Measurements from ENCODE around the gene YARS1. TPM values are rescaled to one million over a fixed set of nuclear protein-coding genes. Genes with fewer than 3 reads are reported as not detected.

YARS1 gene
- polyA plus RNA-seq, 1 donor (not counting 4 experiments of a cell fraction or from before 2014, with no cell fraction given) = 68.4 TPM

DNA sequence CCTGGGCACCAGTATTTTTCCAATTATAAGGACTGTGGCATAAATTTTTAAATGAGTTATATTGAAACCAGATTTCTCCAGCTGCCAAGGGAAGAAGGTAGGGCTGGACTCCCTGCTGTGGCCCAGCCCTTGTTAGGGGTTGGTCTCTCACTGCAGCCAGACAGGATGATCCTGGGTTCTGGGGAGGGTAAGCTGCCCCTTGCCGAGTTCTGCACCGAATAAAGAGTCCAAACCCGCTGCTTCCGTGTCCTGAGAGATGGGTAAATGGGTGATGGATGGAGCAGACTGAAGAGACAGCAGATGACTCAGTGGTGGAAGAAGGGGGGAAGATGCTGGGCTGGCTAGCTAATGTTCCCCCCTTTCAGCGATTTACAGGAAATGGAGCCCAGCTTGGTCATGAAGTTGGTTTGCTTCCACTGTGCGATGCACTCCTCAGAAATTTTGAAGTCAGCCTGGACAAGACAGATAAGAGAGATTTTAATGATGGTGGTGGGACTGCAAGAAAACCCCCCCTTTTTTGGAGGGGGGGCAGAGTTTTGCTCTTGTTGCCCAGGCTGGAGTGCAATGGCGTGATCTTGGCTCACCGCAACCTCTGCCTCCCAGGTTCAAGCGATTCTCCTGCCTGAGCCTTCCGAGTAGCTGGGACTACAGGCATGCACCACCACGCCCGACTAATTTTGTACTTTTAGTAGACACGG is 41.4 kb downstream of the YARS1 start:
- peak; percentile 20 for FAIRE-seq
- no peak overlapping the region for H3K4me2 ChIP-seq (ENCODE audit: control insufficient read depth, extremely low read depth, insufficient read depth, low read depth, low read length)
- dilution Hi-C loops (cut with MboI; ENCODE audit: extremely low pct_ligation_motif_present, low sequenced_read_pairs) = no loop called here

DNA sequence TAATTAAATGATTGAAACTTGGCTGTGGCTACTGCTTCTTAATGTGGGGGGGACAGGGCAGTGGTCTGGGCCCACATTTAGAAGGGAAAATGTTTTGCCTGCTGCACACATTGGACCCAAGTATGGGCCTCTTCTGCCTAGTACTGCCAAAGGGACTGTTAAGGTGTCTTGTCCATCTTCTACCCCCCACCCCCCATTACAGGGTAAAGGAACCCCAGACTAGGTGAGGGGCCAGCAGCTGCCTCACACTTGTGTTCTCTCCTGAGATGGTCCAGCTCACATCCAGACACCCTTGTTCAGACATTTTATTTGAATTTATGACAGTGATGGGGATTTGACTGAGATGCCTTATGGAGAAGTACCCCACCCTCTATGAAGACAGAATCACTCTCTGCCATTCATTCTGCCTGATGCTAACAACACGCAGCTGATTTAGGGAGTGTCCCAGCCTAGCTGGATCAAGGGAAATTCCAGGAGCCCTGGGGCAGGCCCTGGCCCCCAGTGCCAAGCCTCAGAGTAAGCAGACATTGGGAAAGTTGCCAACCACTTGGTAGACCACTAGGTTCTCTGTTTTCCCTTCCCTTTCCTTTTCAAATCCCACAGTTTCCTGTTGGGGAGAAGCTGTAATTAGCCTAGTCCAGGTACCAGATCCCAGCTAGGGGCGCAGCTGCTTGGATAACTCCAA is 42.1 kb downstream of the YARS1 start:
- H3K4me1 ChIP-seq (ENCODE audit: control insufficient read depth, extremely low read depth, insufficient read depth, low read length) = peaks cover 20% of the 10 kb centered on the region
- FAIRE-seq (peak; percentile 70), DNase-seq (ENCODE audit: low read depth, low spot score) (no peak)
- H3K4me3 ChIP-seq (ENCODE audit: control insufficient read depth in 2 of 3, extremely low read depth in 1 of 3, insufficient read depth in 2 of 3, low read depth in 1 of 3, low read length in 3 of 3) = no peak overlapping the region
- H3K9me1 ChIP-seq (ENCODE audit: control insufficient read depth, extremely low read depth, insufficient read depth, low read length) = peaks cover 3% of the 10 kb centered on the region
- peaks cover 38 to 40% of the 10 kb centered on the region in 2 experiments for H3K36me3 ChIP-seq (ENCODE audit: control insufficient read depth in 2 of 2, extremely low read depth in 1 of 2, insufficient read depth in 2 of 2, low read length in 2 of 2)
- H2AFZ ChIP-seq (ENCODE audit: control insufficient read depth, low read length) = no peak overlapping the region
- no peak overlapping the region for H3K4me2 ChIP-seq (ENCODE audit: control insufficient read depth, extremely low read depth, insufficient read depth, low read depth, low read length)
- dilution Hi-C loops (cut with MboI; ENCODE audit: extremely low pct_ligation_motif_present, low sequenced_read_pairs) = no loop called here
- H3K9ac ChIP-seq (ENCODE audit: control insufficient read depth, extremely low read depth, insufficient read depth, low read length) = peak overlapping the region; percentile 4
- H3K27me3 ChIP-seq (ENCODE audit: control insufficient read depth, extremely low read depth, insufficient read depth, low read length) = no peaks in the 10 kb centered on the region
- TF ChIP-seq, protein P1, sequence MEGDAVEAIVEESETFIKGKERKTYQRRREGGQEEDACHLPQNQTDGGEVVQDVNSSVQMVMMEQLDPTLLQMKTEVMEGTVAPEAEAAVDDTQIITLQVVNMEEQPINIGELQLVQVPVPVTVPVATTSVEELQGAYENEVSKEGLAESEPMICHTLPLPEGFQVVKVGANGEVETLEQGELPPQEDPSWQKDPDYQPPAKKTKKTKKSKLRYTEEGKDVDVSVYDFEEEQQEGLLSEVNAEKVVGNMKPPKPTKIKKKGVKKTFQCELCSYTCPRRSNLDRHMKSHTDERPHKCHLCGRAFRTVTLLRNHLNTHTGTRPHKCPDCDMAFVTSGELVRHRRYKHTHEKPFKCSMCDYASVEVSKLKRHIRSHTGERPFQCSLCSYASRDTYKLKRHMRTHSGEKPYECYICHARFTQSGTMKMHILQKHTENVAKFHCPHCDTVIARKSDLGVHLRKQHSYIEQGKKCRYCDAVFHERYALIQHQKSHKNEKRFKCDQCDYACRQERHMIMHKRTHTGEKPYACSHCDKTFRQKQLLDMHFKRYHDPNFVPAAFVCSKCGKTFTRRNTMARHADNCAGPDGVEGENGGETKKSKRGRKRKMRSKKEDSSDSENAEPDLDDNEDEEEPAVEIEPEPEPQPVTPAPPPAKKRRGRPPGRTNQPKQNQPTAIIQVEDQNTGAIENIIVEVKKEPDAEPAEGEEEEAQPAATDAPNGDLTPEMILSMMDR (optimal IDR thresholded peaks at IDR 0.05 in 1 of 3, IDR thresholded peaks at IDR 0.05 in 1 of 3, conservative IDR thresholded peaks at IDR 0.05 in 1 of 3; ENCODE audit: extremely low read depth in 1 of 3, insufficient read depth in 2 of 3, low read length in 3 of 3) = no peak
- H4K20me1 ChIP-seq (ENCODE audit: control insufficient read depth, extremely low read depth, insufficient read depth, low read length) = peaks cover 4% of the 10 kb centered on the region
- no peaks in the 10 kb centered on the region for H3K79me2 ChIP-seq (ENCODE audit: control insufficient read depth, insufficient read depth, low read length)
- H3K27ac ChIP-seq (ENCODE audit: control insufficient read depth, insufficient read depth, low read length) = peak overlapping the region; percentile 45
- H3K9me3 ChIP-seq (ENCODE audit: control insufficient read depth, low read depth, low read length) = no peaks in the 10 kb centered on the region

More for the DNA sequence above, 41.4 kb downstream of the YARS1 start:
- Histone ChIP-seq H3K4me3 (ENCODE audit: control insufficient read depth in 2 of 3, extremely low read depth in 1 of 3, insufficient read depth in 2 of 3, low read depth in 1 of 3, low read length in 3 of 3) (no peak overlapping the region), H3K27ac (ENCODE audit: control insufficient read depth, insufficient read depth, low read length) (peak overlapping the region; percentile 45), H3K79me2 (ENCODE audit: control insufficient read depth, insufficient read depth, low read length) (no peaks in the 10 kb centered on the region), H3K36me3 (ENCODE audit: control insufficient read depth in 2 of 2, extremely low read depth in 1 of 2, insufficient read depth in 2 of 2, low read length in 2 of 2) (peaks cover 37 to 43% of the 10 kb centered on the region in 2 experiments), H3K9me1 (ENCODE audit: control insufficient read depth, extremely low read depth, insufficient read depth, low read length) (peaks cover 3% of the 10 kb centered on the region), H4K20me1 (ENCODE audit: control insufficient read depth, extremely low read depth, insufficient read depth, low read length) (peaks cover 7% of the 10 kb centered on the region), H2AFZ (ENCODE audit: control insufficient read depth, low read length) (no peak overlapping the region), H3K9me3 (ENCODE audit: control insufficient read depth, low read depth, low read length) (no peaks in the 10 kb centered on the region), H3K4me1 (ENCODE audit: control insufficient read depth, extremely low read depth, insufficient read depth, low read length) (peaks cover 27% of the 10 kb centered on the region), H3K9ac (ENCODE audit: control insufficient read depth, extremely low read depth, insufficient read depth, low read length) (peak overlapping the region; percentile 4), H3K27me3 (ENCODE audit: control insufficient read depth, extremely low read depth, insufficient read depth, low read length) (no peaks in the 10 kb centered on the region)
- TF ChIP-seq EZH2 (IDR thresholded peaks at IDR 0.05; ENCODE audit: low read length) = no peak
- TF ChIP-seq, protein P1 (optimal IDR thresholded peaks at IDR 0.05 in 1 of 3, IDR thresholded peaks at IDR 0.05 in 1 of 3, conservative IDR thresholded peaks at IDR 0.05 in 1 of 3; ENCODE audit: extremely low read depth in 1 of 3, insufficient read depth in 2 of 3, low read length in 3 of 3) = no peak
- DNase-seq (ENCODE audit: low read depth, low spot score) = no peak
